Endometrial microvascular endothelial cells (primary cell): Measurements from ENCODE around the gene UGT1A8. TPM values are rescaled to one million over a fixed set of nuclear protein-coding genes. Genes with fewer than 3 reads are reported as not detected.
"Not testable (repeated sequence)": the region's sequence is repeated elsewhere in the genome, so short reads cannot be mapped to it uniquely, and the experiment has no call there.

Experiments used
- in situ Hi-C: cut with HindIII; loops from 2 replicates; pipeline ENCODE4 v1.10.0; 2017; ENCODE audit warnings: low sequenced_read_pairs, low pct_unique_long_range_greater_than_20kb; ENCODE audit errors: inconsistent ontology term
- total RNA-seq: library from RNA; depleted of rRNA; stranded (reverse); fragments of >200 nt; gene quantifications from one replicate; pipeline ENCODE4 v1.2.3, GENCODE V29; 2015; ENCODE audit errors: inconsistent ontology term

UGT1A8 gene
- total RNA-seq, 1 donor from 2014 or later, result not detected

- in situ Hi-C loops, result no loop called here
Measured at GRCh38 chr2:233627331-233628025, 10.0 kb downstream of the UGT1A8 start.

- in situ Hi-C loops, result not testable (repeated sequence)
Measured at GRCh38 chr2:233636306-233636705, 18.9 kb downstream of the UGT1A8 start, which contains the start of gene UGT1A10. UGT1A10 (plus strand) TSS chr2:233636448; CDS start chr2:233636523, 75 bp downstream.

- in situ Hi-C loops, result no loop called here
Measured at GRCh38 chr2:233638836-233639235, 21.4 kb downstream of the UGT1A8 start.

- in situ Hi-C loops, result no loop called here
Measured at GRCh38 chr2:233639860-233640259, 22.4 kb downstream of the UGT1A8 start.

DNA sequence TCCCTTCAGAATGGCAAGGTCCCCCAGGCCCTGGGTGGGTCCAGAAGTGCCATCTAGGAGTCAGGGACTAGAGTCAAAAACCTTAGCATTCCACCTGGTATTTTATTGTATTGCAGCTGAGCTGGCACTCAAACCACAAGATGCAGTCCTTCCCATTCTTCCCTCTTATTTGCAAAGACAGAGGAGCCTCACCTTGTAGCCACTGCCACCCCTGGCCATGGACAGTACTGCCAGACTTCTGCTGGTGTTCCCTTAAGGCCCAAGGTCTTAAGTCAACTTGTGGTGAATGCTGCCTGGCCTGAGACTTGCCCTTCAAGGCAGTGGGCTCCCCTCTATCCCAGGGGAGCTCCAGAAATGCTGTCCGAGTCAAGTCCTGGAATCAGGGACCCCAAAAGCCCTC lies 25.7 kb downstream of the UGT1A8 start:
- in situ Hi-C loops, result no loop called here

GRCh38 chr2:233646033-233646432 lies 28.6 kb downstream of the UGT1A8 start:
- in situ Hi-C loops, result not testable (repeated sequence)

DNA sequence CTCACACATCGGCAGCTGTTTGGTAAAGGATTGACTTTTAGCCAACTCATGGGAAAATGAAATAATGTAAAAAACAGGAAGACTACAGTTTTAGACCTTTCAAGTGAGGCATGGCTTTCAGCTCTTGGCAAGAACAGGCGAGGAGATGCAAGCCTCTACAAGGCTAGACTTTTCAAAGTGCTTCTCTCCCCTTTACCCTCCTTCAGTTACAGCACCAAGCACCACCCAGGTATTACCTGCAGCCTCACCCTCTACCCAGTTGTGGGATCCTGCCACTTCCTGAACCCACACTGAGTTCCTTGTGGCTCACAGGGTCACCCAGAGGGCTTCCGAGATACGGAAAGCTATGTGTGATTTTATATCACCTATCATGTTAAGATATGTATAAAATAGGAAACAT lies 33.5 kb downstream of the UGT1A8 start:
- in situ Hi-C loops, result no loop called here

DNA sequence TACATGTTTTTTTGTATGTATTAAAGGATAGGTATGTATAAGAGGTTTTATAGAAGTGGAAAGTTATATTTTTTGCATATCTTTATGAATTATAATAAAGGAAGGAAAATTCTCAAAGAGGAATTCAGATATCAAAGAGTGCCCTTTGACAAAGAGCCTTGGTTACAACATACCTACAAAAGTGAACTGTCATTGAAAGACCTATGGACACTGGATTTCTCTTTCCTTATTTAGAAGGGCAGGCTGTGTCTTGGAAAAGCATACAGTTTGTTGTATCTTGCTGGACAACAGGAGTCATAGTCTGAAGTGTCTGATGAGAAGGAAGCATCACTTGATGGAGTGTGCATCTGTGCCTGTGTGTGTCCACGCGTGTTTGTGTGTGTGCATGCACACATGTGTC lies 34.0 kb downstream of the UGT1A8 start:
- in situ Hi-C loops, result no loop called here

- in situ Hi-C loops, result no loop called here
Measured at GRCh38 chr2:233654501-233654900, 37.1 kb downstream of the UGT1A8 start.

GRCh38 chr2:233655043-233655442 lies 37.6 kb downstream of the UGT1A8 start:
- in situ Hi-C loops, result no loop called here

DNA sequence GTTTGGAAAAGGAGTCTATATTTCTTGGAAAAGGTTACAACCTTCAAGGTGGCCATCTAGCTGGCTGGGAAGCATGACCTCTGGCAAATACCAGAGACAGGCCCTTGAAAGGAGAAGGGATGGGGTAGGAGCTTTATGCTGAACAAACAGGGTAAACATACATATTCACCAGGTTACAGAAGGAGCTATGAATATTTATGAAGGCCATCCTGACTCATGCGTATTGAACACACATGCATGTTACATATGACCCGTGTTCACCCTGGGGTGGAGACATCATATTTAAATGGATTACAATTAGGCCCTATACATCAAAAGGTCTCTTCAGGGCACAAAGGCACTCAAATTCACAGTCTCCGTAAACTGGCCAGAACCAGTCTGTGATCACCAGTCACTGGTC lies 38.5 kb downstream of the UGT1A8 start:
- in situ Hi-C loops, result not testable (repeated sequence)

DNA sequence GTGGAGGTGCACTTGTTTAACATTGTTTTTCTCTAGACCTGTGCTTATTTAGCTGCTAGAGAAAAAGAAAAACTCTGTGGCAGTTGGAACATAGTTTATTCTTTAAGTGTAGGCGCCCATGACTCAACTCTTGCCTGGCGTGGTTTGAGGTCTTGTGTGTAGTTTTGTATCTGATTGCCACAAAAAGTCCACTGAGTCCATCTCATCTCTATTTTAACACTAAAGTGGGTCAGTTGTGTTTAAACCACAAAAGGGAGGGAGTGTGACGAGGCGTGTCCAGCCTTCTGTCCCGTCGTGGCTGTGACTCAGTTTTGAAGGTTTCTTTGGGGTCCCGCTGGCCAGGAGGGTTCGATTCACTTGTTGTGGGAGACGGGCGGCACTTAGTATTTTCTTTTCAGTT lies 39.0 kb downstream of the UGT1A8 start:
- in situ Hi-C loops, result no loop called here

- in situ Hi-C loops, result no loop called here
Measured at GRCh38 chr2:233658610-233659009, 41.2 kb downstream of the UGT1A8 start.

DNA sequence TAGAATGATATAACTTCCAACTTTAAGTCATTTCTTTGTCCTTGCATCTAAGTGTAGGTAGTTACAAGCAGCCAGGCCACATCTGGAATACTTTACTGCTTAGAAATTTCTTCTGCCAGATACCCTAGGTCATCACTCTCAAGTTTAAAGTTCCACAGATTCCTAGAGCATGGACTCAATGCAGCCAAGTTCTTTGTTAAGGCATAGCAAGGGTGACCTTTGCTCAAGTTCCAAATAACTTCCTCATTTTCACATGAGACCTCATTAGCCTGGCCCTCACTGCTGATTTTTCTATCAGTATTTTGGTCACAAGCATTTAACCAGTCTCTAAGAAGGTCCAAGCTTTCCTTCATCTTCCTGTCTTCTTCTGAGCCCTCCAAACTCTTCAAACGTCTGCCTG lies 46.5 kb downstream of the UGT1A8 start:
- in situ Hi-C loops, result no loop called here

GRCh38 chr2:233668605-233669260 lies 51.3 kb downstream of the UGT1A8 start:
- in situ Hi-C loops, result no loop called here

- in situ Hi-C loops, result no loop called here
Measured at GRCh38 chr2:233671290-233672161, 54.1 kb downstream of the UGT1A8 start, which contains the start of gene UGT1A9. UGT1A9 (plus strand) TSS chr2:233671898; CDS start chr2:233671935, 37 bp downstream.

DNA sequence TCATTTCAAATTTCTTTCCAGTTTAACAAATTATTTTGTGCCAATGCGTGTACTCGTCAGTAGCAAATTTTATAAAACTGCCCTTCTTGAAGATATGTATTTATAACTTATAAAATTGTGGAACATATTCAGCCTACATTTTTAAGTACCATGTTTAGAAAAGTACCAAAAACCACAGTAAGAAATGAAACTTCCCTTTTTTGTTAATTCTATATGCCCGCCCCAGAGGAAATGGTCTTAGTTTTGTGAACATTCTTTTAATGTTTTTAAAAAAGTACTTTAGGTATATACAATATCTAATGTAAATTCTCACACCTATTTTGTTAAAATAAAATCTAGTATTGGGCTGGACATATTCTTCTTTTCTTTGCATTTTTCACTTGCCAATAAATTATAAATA lies 55.5 kb downstream of the UGT1A8 start:
- in situ Hi-C loops, result no loop called here

GRCh38 chr2:233673896-233674295 lies 56.5 kb downstream of the UGT1A8 start:
- in situ Hi-C loops, result no loop called here

DNA sequence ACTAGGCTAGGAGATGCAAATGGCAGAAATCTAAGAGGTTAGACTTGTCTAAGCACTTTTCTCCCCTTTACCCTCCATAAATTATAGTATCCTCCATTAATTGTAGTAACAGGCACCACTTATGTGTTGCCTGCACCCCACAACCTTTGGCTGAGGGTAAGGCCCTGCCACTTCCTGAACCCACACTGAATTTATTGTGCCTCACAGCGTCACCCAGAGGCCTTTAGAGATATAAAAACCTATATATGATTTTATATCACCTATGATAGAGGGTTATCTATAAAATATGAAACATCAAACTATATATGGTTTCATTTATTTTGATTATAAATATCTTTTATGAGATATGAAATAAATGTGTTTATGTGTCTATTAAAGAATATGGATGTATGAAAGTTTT lies 56.9 kb downstream of the UGT1A8 start:
- in situ Hi-C loops, result no loop called here

DNA sequence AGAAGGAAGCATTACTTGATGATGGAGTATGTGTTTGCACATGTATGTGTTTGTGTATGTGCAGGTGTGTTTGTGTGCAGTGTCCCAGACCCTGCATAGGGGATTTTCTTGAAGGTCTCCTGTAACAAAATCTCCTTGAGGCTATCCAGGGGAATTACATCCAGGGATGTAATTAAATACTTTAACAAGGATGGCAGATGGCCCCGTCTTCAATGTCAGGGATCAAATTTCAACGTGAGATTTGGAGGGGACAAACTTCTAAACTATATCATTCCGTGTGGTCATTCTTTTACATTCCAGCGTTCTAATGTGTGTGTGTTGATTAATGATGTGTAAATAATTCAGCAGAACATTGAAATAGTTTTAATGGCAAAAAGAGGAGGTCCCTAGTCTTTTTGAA lies 57.6 kb downstream of the UGT1A8 start:
- in situ Hi-C loops, result no loop called here
